IPS-18c (cell line): ENCODE results near the gene PLCD3.
A peak's percentile ranks its signal among the peaks of the same experiment; 100 is the strongest.

Experiments used
- H3K4me3 ChIP-seq: 2 replicates; pipeline ENCODE4 v1.7.0; 2013; ENCODE audit warnings: low read depth, mild to moderate bottlenecking, low read length, moderate library complexity; ENCODE audit not compliant: insufficient read depth
- H3K9me3 ChIP-seq: one replicate; pipeline ENCODE4 v1.6.1; 2013; ENCODE audit warnings: mild to moderate bottlenecking, low read length, moderate library complexity; ENCODE audit not compliant: control insufficient read depth, insufficient read depth

Gene PLCD3

GRCh38 chr17:45132320-45132571, at the start of gene PLCD3:
PLCD3 (minus strand) TSS chr17:45132515; CDS start chr17:45132410, 105 bp downstream.
- Histone ChIP-seq H3K4me3 (peak within 1 kb of the TSS; percentile 84), H3K9me3 (peaks cover 2% of the 10 kb centered on the region)

GRCh38 chr17:45177563-45177962, 45.2 kb upstream of the PLCD3 start:
- no peaks in the 10 kb centered on the region for H3K9me3 ChIP-seq
- no peak overlapping the region for H3K4me3 ChIP-seq

- Histone ChIP-seq H3K9me3 (no peaks in the 10 kb centered on the region), H3K4me3 (no peak overlapping the region)
Measured at GRCh38 chr17:45175759-45176115, 43.4 kb upstream of the PLCD3 start.

- H3K4me3 ChIP-seq = 0 out of 2 replicates have a peak overlapping the region, but pooled peaks have one; percentile 9
- H3K9me3 ChIP-seq = no peaks in the 10 kb centered on the region
Measured at GRCh38 chr17:45172541-45173286, 40.4 kb upstream of the PLCD3 start.

GRCh38 chr17:45172232-45172540, 39.9 kb upstream of the PLCD3 start:
- H3K4me3 ChIP-seq = peak overlapping the region; percentile 9
- H3K9me3 ChIP-seq = no peaks in the 10 kb centered on the region

GRCh38 chr17:45171338-45172231, 39.3 kb upstream of the PLCD3 start:
- H3K9me3 ChIP-seq = no peaks in the 10 kb centered on the region
- peak overlapping the region; percentile 6 for H3K4me3 ChIP-seq

- peak overlapping the region; percentile 6; the same call in 1 of the 2 replicates for H3K4me3 ChIP-seq
- no peaks in the 10 kb centered on the region for H3K9me3 ChIP-seq
Measured at GRCh38 chr17:45170931-45171337, 38.6 kb upstream of the PLCD3 start.

GRCh38 chr17:45170280-45170930, 38.1 kb upstream of the PLCD3 start:
- Histone ChIP-seq H3K4me3 (no peak overlapping the region), H3K9me3 (no peaks in the 10 kb centered on the region)

- Histone ChIP-seq H3K4me3 (no peak overlapping the region), H3K9me3 (no peaks in the 10 kb centered on the region)
Measured at GRCh38 chr17:45168991-45169752, 36.9 kb upstream of the PLCD3 start.

GRCh38 chr17:45164734-45165269, 32.5 kb upstream of the PLCD3 start:
- Histone ChIP-seq H3K4me3 (no peak overlapping the region), H3K9me3 (no peaks in the 10 kb centered on the region)

GRCh38 chr17:45162025-45162687, 29.8 kb upstream of the PLCD3 start:
- no peaks in the 10 kb centered on the region for H3K9me3 ChIP-seq
- peak overlapping the region; percentile 45 for H3K4me3 ChIP-seq

GRCh38 chr17:45161288-45162024, 29.1 kb upstream of the PLCD3 start, which contains the start of gene HEXIM2:
HEXIM2 (plus strand) TSS chr17:45161875; CDS start chr17:45162794, 919 bp downstream.
- Histone ChIP-seq H3K4me3 (peak within 1 kb of the TSS; percentile 97), H3K9me3 (no peaks in the 10 kb centered on the region)

- no peaks in the 10 kb centered on the region for H3K9me3 ChIP-seq
- H3K4me3 ChIP-seq = peak overlapping the region; percentile 97
Measured at GRCh38 chr17:45160447-45161287, 28.4 kb upstream of the PLCD3 start.

- no peak overlapping the region for H3K4me3 ChIP-seq
- H3K9me3 ChIP-seq = no peaks in the 10 kb centered on the region
Measured at GRCh38 chr17:45156242-45156641, 23.9 kb upstream of the PLCD3 start.

- no peaks in the 10 kb centered on the region for H3K9me3 ChIP-seq
- no peak overlapping the region for H3K4me3 ChIP-seq
Measured at GRCh38 chr17:45155483-45155882, 23.2 kb upstream of the PLCD3 start.
